Rectal smooth muscle tissue (tissue), 1 donor: Measurements from ENCODE around the gene RGS17.
"Not testable (repeated sequence)": the region's sequence is repeated elsewhere in the genome, so short reads cannot be mapped to it uniquely, and the experiment has no call there.

Experiments
- H3K27ac ChIP-seq: one replicate; pipeline ENCODE4 v1.7.0; 2013; ENCODE audit warnings: low read depth, low read length, inconsistent platforms
- H3K27me3 ChIP-seq: one replicate; pipeline ENCODE4 v1.7.0; 2013; ENCODE audit warnings: low read length; ENCODE audit not compliant: control insufficient read depth, insufficient read depth
- H3K36me3 ChIP-seq: one replicate; pipeline ENCODE4 v1.7.0; 2013; ENCODE audit warnings: low read length; ENCODE audit not compliant: control insufficient read depth, insufficient read depth
- H3K4me1 ChIP-seq: one replicate; pipeline ENCODE4 v1.7.0; 2013; ENCODE audit warnings: low read length; ENCODE audit not compliant: control insufficient read depth, insufficient read depth
- H3K4me3 ChIP-seq: one replicate; pipeline ENCODE4 v1.7.0; 2013; ENCODE audit warnings: low read length
- H3K9ac ChIP-seq: one replicate; pipeline ENCODE4 v1.7.0; 2013; ENCODE audit warnings: low read length

RGS17 gene

DNA sequence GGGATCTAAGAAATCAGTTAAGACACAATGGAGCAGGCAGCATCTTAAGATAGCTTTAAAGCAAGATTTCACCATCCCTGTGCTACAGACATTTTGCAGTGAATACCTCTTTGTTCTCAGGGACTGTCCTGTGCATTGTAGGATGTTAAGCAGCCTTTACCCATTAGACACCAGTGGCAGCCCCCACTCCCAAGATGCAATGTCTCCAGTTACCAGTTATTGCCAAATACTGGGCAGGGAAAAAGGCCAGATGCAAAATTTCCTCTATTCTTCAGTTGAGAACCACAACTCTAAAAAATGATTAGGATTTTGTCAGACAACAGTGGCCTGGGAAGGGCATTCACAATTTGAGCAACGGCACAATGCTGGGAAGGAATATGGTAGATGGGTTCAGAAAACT lies 154.3 kb downstream of the RGS17 start:
- Histone ChIP-seq H3K27ac (no peak overlapping the region), H3K4me3 (no peak overlapping the region), H3K27me3 (no peaks in the 10 kb centered on the region), H3K4me1 (no peaks in the 10 kb centered on the region), H3K9ac (no peak overlapping the region), H3K36me3 (no peaks in the 10 kb centered on the region)

GRCh38 chr6:152975204-152975915 lies 155.7 kb downstream of the RGS17 start:
- H3K4me1 ChIP-seq, result no peaks in the 10 kb centered on the region
- no peaks in the 10 kb centered on the region for H3K27me3 ChIP-seq
- no peak overlapping the region for H3K27ac ChIP-seq
- H3K36me3 ChIP-seq, result no peaks in the 10 kb centered on the region
- H3K9ac ChIP-seq, result no peak overlapping the region
- H3K4me3 ChIP-seq, result no peak overlapping the region

DNA sequence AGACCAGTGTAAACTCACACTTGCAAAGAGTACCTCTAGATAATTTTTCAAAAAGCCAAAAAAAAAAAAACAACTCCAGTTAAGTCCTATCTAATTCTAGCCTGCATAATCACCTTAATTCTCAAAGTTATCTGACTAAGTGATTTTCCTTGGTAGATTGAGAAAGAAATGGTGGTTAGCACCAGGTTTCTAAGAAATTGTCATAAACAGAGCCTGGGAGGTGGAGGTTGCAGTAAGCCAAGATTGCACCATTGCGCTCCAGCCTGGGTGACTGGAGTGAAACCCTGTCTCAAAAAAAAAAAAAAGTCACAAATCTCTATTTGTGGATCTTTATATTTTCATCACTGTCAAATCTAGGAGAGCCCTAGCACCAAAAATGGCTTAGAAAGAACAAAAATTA lies 157.2 kb downstream of the RGS17 start:
- H3K4me1 ChIP-seq, result no peaks in the 10 kb centered on the region
- no peaks in the 10 kb centered on the region for H3K36me3 ChIP-seq
- no peaks in the 10 kb centered on the region for H3K27me3 ChIP-seq
- H3K27ac ChIP-seq, result no peak overlapping the region
- no peak overlapping the region for H3K9ac ChIP-seq
- no peak overlapping the region for H3K4me3 ChIP-seq

DNA sequence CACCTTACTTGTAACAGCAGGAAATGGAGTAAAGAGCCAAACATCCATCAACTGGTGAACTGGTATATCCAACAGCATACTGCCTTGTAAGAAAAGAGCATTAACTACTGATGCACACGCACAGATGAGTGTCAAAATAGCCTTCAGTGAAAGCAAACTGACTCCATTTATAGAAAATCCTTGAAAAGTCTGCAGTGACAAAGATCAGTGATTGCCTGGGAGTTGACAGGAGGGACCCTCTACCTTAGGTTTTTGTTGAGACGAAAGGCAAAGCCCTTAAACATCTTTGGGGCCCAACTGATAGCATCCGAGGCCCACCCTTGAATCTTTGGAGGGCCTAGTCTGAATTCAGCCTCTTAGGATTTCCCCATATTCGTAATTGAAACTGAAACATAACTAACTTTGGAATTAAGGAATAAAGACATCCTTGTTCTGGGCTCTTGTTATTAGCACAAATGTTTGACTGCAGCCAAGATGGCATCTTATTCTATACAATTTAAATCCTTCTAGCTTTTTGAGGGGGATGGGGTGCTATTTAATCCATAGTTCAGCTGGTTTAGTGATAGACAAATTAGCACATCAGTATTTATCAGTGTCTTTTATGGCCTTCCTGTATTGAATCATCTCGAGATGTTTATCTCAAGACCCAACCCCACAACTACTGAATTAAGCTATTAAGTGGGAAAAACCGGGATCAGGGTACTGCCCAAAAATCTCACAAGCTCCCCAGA lies 161.2 kb downstream of the RGS17 start:
- no peak overlapping the region for H3K4me3 ChIP-seq
- H3K4me1 ChIP-seq, result no peaks in the 10 kb centered on the region
- no peaks in the 10 kb centered on the region for H3K27me3 ChIP-seq
- no peak overlapping the region for H3K9ac ChIP-seq
- no peaks in the 10 kb centered on the region for H3K36me3 ChIP-seq
- H3K27ac ChIP-seq, result no peak overlapping the region

- H3K36me3 ChIP-seq, H3K9ac ChIP-seq, H3K4me3 ChIP-seq, H3K27ac ChIP-seq, H3K4me1 ChIP-seq, H3K27me3 ChIP-seq: not testable (repeated sequence)
Observed at GRCh38 chr6:152966168-152966894, 164.8 kb downstream of the RGS17 start.

DNA sequence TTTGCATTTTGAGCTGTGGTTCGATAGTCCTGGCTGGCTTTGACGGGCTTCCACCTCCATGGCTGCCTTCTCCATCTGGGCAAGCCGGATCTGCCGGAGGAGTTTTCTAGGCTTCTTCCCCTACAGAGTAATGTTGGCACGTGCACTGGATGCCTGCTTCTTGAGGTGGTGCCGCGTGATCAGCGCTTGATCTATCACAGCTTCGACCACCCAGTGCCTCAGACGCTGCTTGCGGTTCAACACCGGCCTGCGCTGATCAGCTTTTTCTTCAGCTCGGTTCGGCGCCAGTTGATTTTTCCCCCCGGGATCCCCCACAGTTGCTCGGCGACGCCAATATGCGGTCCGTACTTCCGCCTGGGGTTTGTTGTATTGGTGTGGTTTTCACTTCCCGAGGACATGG lies 171.7 kb downstream of the RGS17 start:
- H3K27ac ChIP-seq, result no peak overlapping the region
- no peaks in the 10 kb centered on the region for H3K27me3 ChIP-seq
- no peaks in the 10 kb centered on the region for H3K36me3 ChIP-seq
- no peak overlapping the region for H3K4me3 ChIP-seq
- H3K4me1 ChIP-seq, result no peaks in the 10 kb centered on the region
- H3K9ac ChIP-seq, result no peak overlapping the region

GRCh38 chr6:152957796-152958195 lies 173.3 kb downstream of the RGS17 start:
- Histone ChIP-seq H3K4me1 (no peaks in the 10 kb centered on the region), H3K27ac (no peak overlapping the region), H3K9ac (no peak overlapping the region), H3K27me3 (no peaks in the 10 kb centered on the region), H3K4me3 (no peak overlapping the region), H3K36me3 (no peaks in the 10 kb centered on the region)
